HL-60 (cell line): ENCODE measurements around the gene ERMP1.

ENCODE experiments used
- CTCF ChIP-seq: IDR thresholded peaks from one replicate; pipeline ENCODE4 v1.5.1; 2011; ENCODE audit warnings: low read length, control low read depth, inconsistent platforms; ENCODE audit not compliant: insufficient read depth
- POLR2AphosphoS5 ChIP-seq: IDR thresholded peaks from 2 replicates; pipeline ENCODE4 v1.6.1; 2012; ENCODE audit warnings: low read depth
- REST ChIP-seq: IDR thresholded peaks from 2 replicates; pipeline ENCODE4 v1.6.1; 2012; ENCODE audit warnings: low read depth; ENCODE audit not compliant: insufficient replicate concordance
- SPI1 ChIP-seq: IDR thresholded peaks from 2 replicates; pipeline ENCODE4 v1.6.1; 2012; ENCODE audit warnings: low read depth, mild to moderate bottlenecking, borderline replicate concordance

DNA sequence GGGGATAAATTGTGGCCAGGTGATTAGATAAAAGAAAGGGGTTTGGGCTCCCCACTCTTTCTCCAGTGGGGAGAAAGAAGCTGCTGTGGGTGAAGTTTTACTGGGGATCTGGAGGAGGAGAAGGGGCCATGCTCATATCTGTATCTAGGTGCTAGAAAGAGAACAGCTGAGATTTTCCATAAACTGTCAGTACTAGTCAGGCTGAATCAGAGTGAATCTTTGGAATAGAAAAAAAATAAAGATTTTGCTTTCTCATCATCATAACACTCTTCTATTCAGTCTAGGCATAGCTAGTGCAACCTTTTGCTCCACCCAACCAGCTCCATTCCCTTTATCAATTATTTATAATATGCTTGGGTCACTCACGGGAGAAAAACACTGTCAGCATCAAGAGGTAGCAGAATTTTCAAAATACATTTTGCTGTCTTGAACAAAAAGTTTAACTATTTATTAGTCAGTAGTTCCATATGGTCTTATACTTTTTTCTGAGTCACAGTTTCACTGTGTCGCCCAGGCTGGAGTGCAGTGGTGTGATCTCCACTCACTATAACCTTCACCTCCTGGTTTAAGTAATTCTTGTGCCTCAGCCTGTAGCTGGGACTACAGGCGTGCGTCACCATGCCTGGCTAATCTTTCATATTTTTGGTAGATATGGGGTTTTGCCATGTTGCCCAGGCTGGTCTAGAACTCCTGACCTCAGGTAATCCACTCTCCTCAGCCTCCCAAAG, 21.3 kb upstream of the ERMP1 start:
- TF ChIP-seq CTCF = no peak
- no peak for TF ChIP-seq SPI1
- TF ChIP-seq POLR2AphosphoS5 = no peak
- TF ChIP-seq REST = no peak
